SIG-M5 treated with dmso at 0.1 percent for 504 hours (cell line): ENCODE measurements around the gene HPCAL4.

ENCODE experiments used
- DNase-seq: peaks from one replicate; lab custom pipeline; 2025; ENCODE audit not compliant: unreplicated experiment; lab: John Stamatoyannopoulos, UW

Gene HPCAL4

GRCh38 chr1:39631361-39632322 lies 59.6 kb downstream of the HPCAL4 start:
- DNase-seq = no peak

- DNase-seq = no peak
These were observed 62.4 kb downstream of the HPCAL4 start for GRCh38 chr1:39628807-39629350.
